ENCODE data around the gene VAV2.
A peak's percentile ranks its signal among the peaks of the same experiment; 100 is the strongest.

The VAV2 gene

DNA sequence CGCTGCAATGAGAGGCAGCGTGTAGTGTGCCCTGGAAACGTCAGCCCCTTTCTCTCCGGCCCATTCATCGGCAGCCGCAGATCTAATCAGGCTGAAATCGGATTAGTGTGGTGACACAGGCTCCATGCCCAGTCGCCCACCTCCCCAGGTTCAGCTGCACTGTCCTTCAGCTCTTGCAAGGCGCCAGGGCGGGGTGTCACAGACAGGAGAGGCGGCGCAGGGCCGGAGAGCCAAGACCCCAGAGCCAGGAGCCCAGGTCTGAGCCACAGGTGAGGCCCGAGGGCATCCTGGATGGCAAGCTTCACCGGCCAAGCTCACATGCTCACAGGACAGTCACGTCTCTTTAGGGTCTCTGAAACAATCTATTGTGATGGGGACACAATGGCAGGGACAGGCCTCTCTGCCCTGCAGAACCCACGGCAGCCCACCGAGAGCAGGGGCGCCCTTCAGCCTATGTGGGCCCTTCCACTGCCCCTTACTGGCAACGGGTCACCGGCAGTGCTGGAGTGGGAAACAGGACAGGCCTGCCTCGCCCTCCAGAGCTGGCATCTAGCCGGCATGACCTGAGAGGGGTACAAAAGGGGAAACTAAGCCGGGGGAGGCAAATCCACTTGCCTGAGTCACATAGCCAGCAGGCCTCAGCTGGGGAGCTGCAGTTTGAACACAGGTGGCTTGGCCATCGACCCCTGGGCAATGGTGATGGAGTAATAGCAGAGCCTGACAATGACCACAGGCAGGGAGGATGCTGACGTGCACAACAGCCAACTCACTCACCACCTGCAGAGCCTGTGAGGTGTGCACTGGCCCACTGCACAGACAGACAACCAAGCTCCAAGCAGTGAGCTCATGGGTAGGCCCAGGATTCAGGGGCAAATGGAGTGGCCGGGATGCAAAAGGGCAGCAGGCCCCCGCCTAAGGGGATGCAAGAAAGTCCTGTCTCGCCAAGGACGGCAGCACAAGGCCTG lies 48.1 kb downstream of the VAV2 start:
- FAIRE-seq (no peak), DNase-seq (ENCODE audit: insufficient read length, low spot score) (no peak)

DNA sequence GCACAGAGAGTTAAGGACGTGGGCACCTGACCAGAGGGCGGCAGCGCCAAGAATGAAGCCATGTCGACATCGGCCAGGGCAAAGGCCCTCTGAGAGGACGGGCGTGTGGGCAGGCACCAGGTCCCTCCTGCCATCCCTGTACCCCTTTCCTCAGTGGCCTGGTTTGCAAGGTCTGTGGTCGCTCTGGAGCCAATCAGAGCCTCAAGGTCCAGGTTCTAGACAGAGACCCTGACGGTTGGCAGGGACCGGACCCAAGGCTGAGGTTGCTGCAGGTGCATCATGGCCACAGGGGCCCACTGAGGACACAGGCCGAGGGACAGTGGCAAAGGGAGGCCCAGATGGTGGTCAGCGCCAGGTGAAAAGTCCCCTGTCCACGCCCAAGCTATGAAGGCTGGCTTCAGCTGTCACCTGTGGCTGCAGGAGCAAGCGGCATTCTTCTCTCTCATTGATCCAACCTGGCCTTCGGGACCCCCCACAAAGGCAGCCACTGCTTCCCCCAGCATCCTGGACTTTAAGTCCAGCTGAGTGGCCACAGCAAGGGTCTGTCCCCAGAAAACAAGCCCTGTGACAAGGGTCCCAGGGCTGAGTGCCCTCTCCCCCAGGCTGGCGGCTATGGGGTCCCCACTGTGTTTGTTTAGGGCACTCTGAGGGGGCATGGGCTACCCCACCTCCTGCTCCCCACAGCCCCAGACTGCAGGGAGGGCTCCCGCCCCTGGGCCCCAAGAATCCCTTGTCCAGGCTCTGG lies 48.9 kb downstream of the VAV2 start:
- FAIRE-seq (no peak), DNase-seq (ENCODE audit: insufficient read length, low spot score) (no peak)

- FAIRE-seq (no peak), DNase-seq (ENCODE audit: insufficient read length, low spot score) (no peak)
Observed at GRCh38 chr9:133942206-133942975, 49.7 kb downstream of the VAV2 start.

- FAIRE-seq = no peak
- no peak for DNase-seq (ENCODE audit: insufficient read length, low spot score)
Observed at GRCh38 chr9:133939845-133940244, 52.3 kb downstream of the VAV2 start.

DNA sequence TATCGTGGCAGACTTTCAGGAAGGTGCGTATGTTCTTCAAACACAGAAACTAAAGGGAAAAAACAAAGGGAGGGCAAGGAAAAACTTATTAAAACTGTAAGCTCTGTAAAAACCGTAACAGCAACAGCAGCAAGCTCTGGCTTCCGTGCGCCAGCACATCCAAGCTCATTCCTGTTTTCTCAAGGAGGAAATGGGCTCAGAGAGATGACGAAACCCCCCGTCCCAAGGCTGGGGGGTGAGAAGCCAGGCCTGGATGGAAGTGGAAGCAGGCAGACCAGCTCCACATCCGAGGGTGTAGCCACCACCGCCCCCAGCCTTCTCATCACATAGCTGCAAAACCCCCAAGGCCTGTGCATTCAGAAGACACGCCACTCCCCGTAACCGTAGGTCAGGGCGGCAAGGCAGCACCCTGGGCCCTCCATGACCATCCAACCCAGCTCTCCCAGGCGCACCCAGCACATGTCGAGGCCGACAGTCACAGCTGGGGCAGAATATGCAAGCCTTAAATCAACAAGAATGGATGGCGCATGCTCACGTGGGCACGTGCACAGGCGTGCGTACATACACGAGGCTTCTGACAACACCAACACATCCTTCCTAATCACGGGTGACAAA lies 52.8 kb downstream of the VAV2 start:
- no peak for FAIRE-seq

DNA sequence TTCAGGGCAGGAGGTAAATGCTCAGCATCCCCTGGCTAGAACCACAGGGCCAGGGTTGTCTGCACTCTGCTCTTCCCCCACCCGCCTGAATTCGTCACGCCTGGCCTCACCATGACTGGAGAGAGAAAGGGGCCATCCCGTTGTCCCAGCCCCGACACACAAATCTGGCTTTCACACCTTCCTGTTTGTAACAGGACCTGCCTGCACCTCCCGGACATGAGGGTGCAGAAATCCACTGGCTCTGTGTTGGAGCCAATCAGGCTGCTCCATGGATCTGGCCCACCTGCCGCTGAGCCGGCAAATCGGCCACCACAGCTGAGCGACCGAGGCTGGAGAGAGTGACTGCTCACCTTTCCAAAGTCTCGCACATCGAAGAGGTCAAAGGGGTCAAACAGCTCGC lies 53.4 kb downstream of the VAV2 start:
- DNase-seq (ENCODE audit: insufficient read length, low spot score) (no peak), FAIRE-seq (no peak)

More for the DNA sequence above, 52.8 kb downstream of the VAV2 start:
- no peak for DNase-seq (ENCODE audit: insufficient read length, low spot score)

GRCh38 chr9:133938086-133938485 lies 54.0 kb downstream of the VAV2 start:
- DNase-seq (ENCODE audit: insufficient read length, low spot score) = no peak
- no peak for FAIRE-seq

GRCh38 chr9:133937120-133937519 lies 55.0 kb downstream of the VAV2 start:
- FAIRE-seq = peak; percentile 11

GRCh38 chr9:133935328-133936005 lies 56.7 kb downstream of the VAV2 start:
- no peak for FAIRE-seq
- DNase-seq (ENCODE audit: insufficient read length, low spot score) = no peak

More at GRCh38 chr9:133937120-133937519, 55.0 kb downstream of the VAV2 start:
- DNase-seq (ENCODE audit: insufficient read length, low spot score) = no peak

GRCh38 chr9:133934482-133935232 lies 57.5 kb downstream of the VAV2 start:
- FAIRE-seq (no peak), DNase-seq (ENCODE audit: insufficient read length, low spot score) (no peak)

GRCh38 chr9:133933426-133934026 lies 58.6 kb downstream of the VAV2 start:
- DNase-seq (ENCODE audit: insufficient read length, low spot score) (no peak), FAIRE-seq (no peak)

- DNase-seq (ENCODE audit: insufficient read length, low spot score) (no peak), FAIRE-seq (no peak)
Observed at GRCh38 chr9:133932633-133933032, 59.5 kb downstream of the VAV2 start.

- DNase-seq (ENCODE audit: insufficient read length, low spot score) (no peak), FAIRE-seq (no peak)
Observed at GRCh38 chr9:133932181-133932580, 59.9 kb downstream of the VAV2 start.

- no peak for FAIRE-seq
- no peak for DNase-seq (ENCODE audit: insufficient read length, low spot score)
Observed at GRCh38 chr9:133930682-133931485, 61.2 kb downstream of the VAV2 start.

GRCh38 chr9:133930046-133930681 lies 62.0 kb downstream of the VAV2 start:
- DNase-seq (ENCODE audit: insufficient read length, low spot score) (no peak), FAIRE-seq (no peak)

DNA sequence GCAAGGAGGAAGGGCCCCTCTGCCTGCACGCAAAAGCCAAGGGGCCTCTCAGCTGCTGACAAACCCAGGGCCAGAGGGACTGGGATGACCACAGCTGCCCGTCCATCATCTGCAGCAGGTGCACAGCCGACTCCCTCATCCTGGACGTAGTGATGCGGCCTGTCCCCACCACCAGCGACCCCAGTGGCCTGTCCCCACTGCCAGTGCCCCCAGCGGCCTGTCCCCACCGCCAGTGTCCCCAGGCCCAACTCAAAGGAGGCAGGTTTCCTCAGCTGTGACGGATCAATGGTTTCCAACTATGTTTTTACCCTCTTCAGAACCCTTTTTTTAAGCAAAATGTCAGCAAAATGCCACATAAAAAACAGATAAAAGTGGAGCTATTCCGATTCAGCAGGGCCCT lies 62.5 kb downstream of the VAV2 start:
- DNase-seq (ENCODE audit: insufficient read length, low spot score) (no peak), FAIRE-seq (no peak)

- no peak for DNase-seq (ENCODE audit: insufficient read length, low spot score)
- no peak for FAIRE-seq
Observed at GRCh38 chr9:133928248-133928764, 63.8 kb downstream of the VAV2 start.

Data from GM19239 (cell line).